HepG2 (cell line): ENCODE results near the gene CTDSP1. TPM values are rescaled to one million over a fixed set of nuclear protein-coding genes. Genes with fewer than 3 reads are reported as not detected.
A peak's percentile ranks its signal among the peaks of the same experiment; 100 is the strongest.

ENCODE experiments used
- ARNT ChIP-seq: fragments of 450-650 bp; IDR thresholded peaks from 2 replicates; pipeline ENCODE4 v1.6.1; 2017
- BHLHE40 ChIP-seq: IDR thresholded peaks from 2 replicates; pipeline ENCODE4 v1.6.1; 2011; ENCODE audit warnings: low read length, improper control_type of control experiment
- CBX2 ChIP-seq, 2 experiments: fragments of 200-600 bp in 1 of 2; sonication (generic); formaldehyde crosslinking in 1 of 2; IDR thresholded peaks; 2 replicates each; pipeline versions ENCODE4 v1.7.0 to v1.8.1; 2018 to 2022; ENCODE audit warnings: low read depth in 2 of 2, low read length in 1 of 2, mild to moderate bottlenecking in 1 of 2, missing genetic modification reagents in 1 of 2
- CHD4 ChIP-seq: fragments of 200-600 bp; sonication (generic); IDR thresholded peaks from 2 replicates; pipeline ENCODE4 v1.7.0; 2017; ENCODE audit warnings: mild to moderate bottlenecking, low read length, borderline replicate concordance
- GZF1 ChIP-seq: sonication (generic); formaldehyde crosslinking; IDR thresholded peaks from 2 replicates; pipeline ENCODE4 v1.5.1; 2020; ENCODE audit warnings: mild to moderate bottlenecking, missing genetic modification reagents
- KAT2B ChIP-seq: fragments of 150-350 bp; IDR thresholded peaks from 2 replicates; pipeline ENCODE4 v1.6.1; 2014; ENCODE audit warnings: low read depth, low read length, borderline replicate concordance
- LRRFIP1 ChIP-seq: sonication (generic); formaldehyde crosslinking; conservative IDR thresholded peaks from 2 replicates; pipeline ENCODE4 v1.4.0; 2020; ENCODE audit warnings: missing genetic modification reagents
- MBNL3 ChIP-seq: fragments of 250-450 bp; sonication (Bioruptor Pico); conservative IDR thresholded peaks from 2 replicates; pipeline ENCODE4 v1.8.0; 2022; ENCODE audit warnings: mild to moderate bottlenecking, inconsistent platforms
- NFYC ChIP-seq: IDR thresholded peaks from 2 replicates; pipeline ENCODE4 v1.6.1; 2016; ENCODE audit warnings: missing genetic modification reagents, missing compliant biosample characterization
- STAT6 ChIP-seq: sonication (generic); formaldehyde crosslinking; IDR thresholded peaks from 2 replicates; pipeline ENCODE4 v1.4.0; 2020; ENCODE audit warnings: missing genetic modification reagents, mild to moderate bottlenecking, borderline replicate concordance
- TBL1XR1 ChIP-seq: fragments of 150-350 bp; IDR thresholded peaks from 2 replicates; pipeline ENCODE4 v1.6.1; 2014; ENCODE audit warnings: borderline replicate concordance, low read length; ENCODE audit not compliant: partially characterized antibody
- ZNF510 ChIP-seq: sonication (generic); formaldehyde crosslinking; IDR thresholded peaks from 2 replicates; pipeline ENCODE4 v1.4.0; 2020; ENCODE audit warnings: low read depth, mild to moderate bottlenecking, missing genetic modification reagents
- ZNF609 ChIP-seq: sonication (generic); formaldehyde crosslinking; IDR thresholded peaks from 2 replicates; pipeline ENCODE4 v1.4.0; 2020; ENCODE audit warnings: mild to moderate bottlenecking, missing genetic modification reagents, borderline replicate concordance
- polyA plus RNA-seq, 8 experiments: library from polyadenylated mRNA; depleted of rRNA in 3 of 8; stranded (reverse) in 7 of 8; unstranded in 1 of 8; fragments of >200 nt; fragmentation: Illumina TruSeq in 4 of 8; extraction: Trizol in 4 of 8; gene quantifications; 2 replicates each; pipeline versions ENCODE4 v1.2.1 to v1.2.3, GENCODE V29; 2011 to 2016; ENCODE audit warnings: low read depth in 4 of 8, missing spikeins in 1 of 8, mixed read lengths in 1 of 8; ENCODE audit not compliant: insufficient read depth in 1 of 8
- total RNA-seq, 5 experiments: library from RNA; depleted of rRNA; stranded (reverse); fragments of >200 nt; fragmentation: Illumina TruSeq; extraction: Trizol; gene quantifications; 2 replicates each; pipeline ENCODE4 v1.2.3, GENCODE V29; 2016; ENCODE audit warnings: low read depth in 1 of 5

The CTDSP1 gene
- total and polyA plus RNA-seq, 2 of the 13 experiments (the other 11 are each of a cell fraction or from before 2014, with no cell fraction given), result 91.0 to 268 TPM

- TF ChIP-seq STAT6 (CRISPR knock-in tag), result no peak; the same call in 1 of the 2 replicates
- no peak for TF ChIP-seq GZF1 (CRISPR knock-in tag)
- no peak for TF ChIP-seq TBL1XR1
- TF ChIP-seq ZNF609 (CRISPR knock-in tag), result no peak; the same call in 1 of the 2 replicates
- no peak for TF ChIP-seq ZNF510 (CRISPR knock-in tag)
- TF ChIP-seq LRRFIP1 (CRISPR knock-in tag), result no peak
- TF ChIP-seq MBNL3 (CRISPR knock-in tag), result no peak
- no peak for TF ChIP-seq BHLHE40
- TF ChIP-seq NFYC, result no peak; the same call in 1 of the 2 replicates
- TF ChIP-seq CBX2 (IDR thresholded peaks at IDR 0.05; ENCODE audit: low read depth, low read length), result no peak
- no peak for TF ChIP-seq CBX2 (CRISPR knock-in tag; IDR thresholded peaks at IDR 0.05; ENCODE audit: low read depth)
- TF ChIP-seq CHD4, result peak; percentile 25; the same call in 1 of the 2 replicates
- TF ChIP-seq KAT2B, result no peak
- no peak for TF ChIP-seq ARNT
These were observed 6.1 kb downstream of the CTDSP1 start (continued) for GRCh38 chr2:218405746-218406208.
